IMR-90 (cell line): Measurements from ENCODE around the gene MEIG1. TPM values are rescaled to one million over a fixed set of nuclear protein-coding genes. Genes with fewer than 3 reads are reported as not detected.
A peak's percentile ranks its signal among the peaks of the same experiment; 100 is the strongest.

Experiments used
- ATAC-seq: fragments of 200-7000 bp; cut with Tn5 transposase; 2 replicates; pipeline ENCODE4 v1.9.1; 2020; ENCODE audit warnings: low read depth, mild to moderate bottlenecking, moderate library complexity
- BruUV-seq: library from RNA; stranded (reverse); fragments of 400-500 nt; replicated peaks from 2 replicates; lab custom pipeline; 2021; lab: Mats Ljungman, UMichigan
- CTCF ChIA-PET: fragments of 300-600 bp; formaldehyde crosslinking; extraction: SDS; loops from one replicate; lab custom pipeline; 2021; ENCODE audit warnings: antibody characterized with exemption; lab: Yijun Ruan, JAX
- POLR2A ChIA-PET: fragments of 300-600 bp; sonication (Branson Sonifier 250); formaldehyde crosslinking; loops from one replicate; lab custom pipeline; 2022; ENCODE audit warnings: antibody characterized with exemption; ENCODE audit not compliant: unreplicated experiment; lab: Charles Lee
- DNase-seq: peaks from one replicate; pipeline ENCODE4 v3.0.0; 2013
- H2AFZ ChIP-seq: replicated peaks from 2 replicates; pipeline ENCODE3; 2013; ENCODE audit warnings: low read length, mild to moderate bottlenecking; ENCODE audit not compliant: poor library complexity
- H2AK5ac ChIP-seq: 2 replicates; pipeline ENCODE4 v1.6.1; 2013; ENCODE audit warnings: low read depth, low read length, inconsistent platforms
- H2AK9ac ChIP-seq: replicated peaks from 2 replicates; pipeline ENCODE3; 2013; ENCODE audit warnings: mild to moderate bottlenecking, low read depth, low read length, moderate library complexity; ENCODE audit not compliant: poor library complexity
- H2BK120ac ChIP-seq: 2 replicates; pipeline ENCODE4 v1.6.1; 2013; ENCODE audit warnings: low read depth, low read length, inconsistent platforms
- H2BK15ac ChIP-seq: 3 replicates; pipeline ENCODE4 v1.6.1; 2013; ENCODE audit warnings: low read depth, low read length, inconsistent platforms
- H2BK20ac ChIP-seq: 2 replicates; pipeline ENCODE4 v1.6.1; 2013; ENCODE audit warnings: low read depth, mild to moderate bottlenecking, inconsistent platforms, low read length, moderate library complexity
- H2BK5ac ChIP-seq: 2 replicates; pipeline ENCODE4 v1.6.1; 2013; ENCODE audit warnings: mild to moderate bottlenecking, low read depth, low read length, inconsistent platforms; ENCODE audit not compliant: poor library complexity, severe bottlenecking
- H3K14ac ChIP-seq: replicated peaks from 2 replicates; pipeline ENCODE4 v1.6.1; 2013; ENCODE audit warnings: low read depth, low read length, inconsistent platforms
- H3K18ac ChIP-seq: 2 replicates; pipeline ENCODE4 v1.6.1; 2013; ENCODE audit warnings: low read depth, low read length, control low read depth
- H3K23ac ChIP-seq: 2 replicates; pipeline ENCODE4 v1.6.1; 2013; ENCODE audit warnings: low read depth, low read length, inconsistent platforms
- H3K27ac ChIP-seq: 2 replicates; pipeline ENCODE4 v1.5.1; 2013; ENCODE audit warnings: mild to moderate bottlenecking, control low read depth, low read length; ENCODE audit not compliant: insufficient read depth
- H3K27me3 ChIP-seq: 2 replicates; pipeline ENCODE4 v1.6.1; 2013; ENCODE audit warnings: low read length; ENCODE audit not compliant: control insufficient read depth, insufficient read depth
- H3K36me3 ChIP-seq: 2 replicates; pipeline ENCODE4 v1.6.1; 2013; ENCODE audit warnings: low read length, mixed read lengths; ENCODE audit not compliant: control insufficient read depth, insufficient read depth
- H3K4ac ChIP-seq: 2 replicates; pipeline ENCODE4 v1.6.1; 2013; ENCODE audit warnings: low read depth, low read length, inconsistent platforms
- H3K4me1 ChIP-seq: 2 replicates; pipeline ENCODE4 v1.6.1; 2013; ENCODE audit warnings: low read length, mixed read lengths; ENCODE audit not compliant: control insufficient read depth, insufficient read depth
- H3K4me2 ChIP-seq: 2 replicates; pipeline ENCODE4 v1.6.1; 2013; ENCODE audit warnings: low read depth, mild to moderate bottlenecking, control low read depth, low read length, moderate library complexity
- H3K4me3 ChIP-seq: 2 replicates; pipeline ENCODE4 v1.5.1; 2013; ENCODE audit warnings: low read depth, mild to moderate bottlenecking, control low read depth, low read length, moderate library complexity; ENCODE audit not compliant: insufficient read depth
- H3K56ac ChIP-seq: 2 replicates; pipeline ENCODE4 v1.6.1; 2013; ENCODE audit warnings: low read length, inconsistent platforms; ENCODE audit not compliant: insufficient read depth; ENCODE audit errors: extremely low read depth
- H3K79me1 ChIP-seq, 2 experiments: 2 replicates each; pipeline ENCODE4 v1.6.1; 2013; ENCODE audit warnings: low read length in 2 of 2, inconsistent platforms in 1 of 2, low read depth in 1 of 2
- H3K9ac ChIP-seq: 2 replicates; pipeline ENCODE4 v1.6.1; 2013; ENCODE audit warnings: low read depth, low read length, control low read depth
- H3K9me1 ChIP-seq: 2 replicates; pipeline ENCODE4 v1.6.1; 2013; ENCODE audit warnings: low read length, inconsistent platforms; ENCODE audit not compliant: insufficient read depth
- H3K9me3 ChIP-seq: 2 replicates; pipeline ENCODE4 v1.6.1; 2013; ENCODE audit warnings: low read length; ENCODE audit not compliant: control insufficient read depth, insufficient read depth
- H4K20me1 ChIP-seq: 2 replicates; pipeline ENCODE4 v1.6.1; 2013; ENCODE audit warnings: low read length, inconsistent platforms; ENCODE audit not compliant: insufficient read depth
- H4K5ac ChIP-seq: 2 replicates; pipeline ENCODE4 v1.6.1; 2013; ENCODE audit warnings: mild to moderate bottlenecking, low read depth, low read length, control low read depth
- H4K8ac ChIP-seq, 2 experiments: 2 replicates each; pipeline ENCODE4 v1.6.1; 2013; ENCODE audit warnings: low read depth in 2 of 2, low read length in 2 of 2, control low read depth in 1 of 2, inconsistent platforms in 1 of 2
- H4K91ac ChIP-seq: 2 replicates; pipeline ENCODE4 v1.6.1; 2013; ENCODE audit warnings: low read depth, low read length, inconsistent platforms; ENCODE audit not compliant: insufficient read depth
- CEBPB ChIP-seq: IDR thresholded peaks from 2 replicates; pipeline ENCODE4 v1.6.1; 2012; ENCODE audit warnings: low read depth, low read length, improper control_type of control experiment
- MAFK ChIP-seq: IDR thresholded peaks from 2 replicates; pipeline ENCODE4 v1.6.1; 2012; ENCODE audit warnings: low read depth, low read length, improper control_type of control experiment
- WGBS, 2 experiments: methylation state at CpG; one replicate each; pipeline versions ENCODE4 v1.1.5 to v1.1.7; 2013; ENCODE audit warnings: missing lambda C conversion rate in 2 of 2; ENCODE audit not compliant: insufficient read length in 1 of 2; ENCODE audit errors: extremely low coverage in 2 of 2; 5-methylcytosine and 5-hydroxymethylcytosine counted together
- dilution Hi-C: fragments of 300-500 bp; cut with HindIII; formaldehyde crosslinking; loops from one replicate; pipeline ENCODE4 v1.14.3; 2018; ENCODE audit warnings: low sequenced_read_pairs; ENCODE audit not compliant: unreplicated experiment
- in situ Hi-C: fragments of 300-500 bp; cut with MboI; formaldehyde crosslinking; loops from 3 replicates; pipeline ENCODE4 v1.14.3; 2019; ENCODE audit warnings: low sequenced_read_pairs, inconsistent platforms, mixed read lengths
- intact Hi-C: fragments of 100-400 bp; cut with micrococcal nuclease; formaldehyde crosslinking; loops from 2 replicates; pipeline ENCODE4 v1.10.0; 2022
- polyA plus RNA-seq, 3 experiments: library from polyadenylated mRNA; depleted of rRNA; stranded (reverse); fragments of >200 nt; gene quantifications; 2 replicates each; pipeline ENCODE4 v1.2.3, GENCODE V29; 2012; ENCODE audit warnings: low replicate concordance in 1 of 3
- total RNA-seq: library from RNA; depleted of rRNA; stranded (reverse); fragments of >200 nt; gene quantifications from 2 replicates; pipeline ENCODE4 v1.2.3, GENCODE V29; 2012

Gene MEIG1
- total and polyA plus RNA-seq, 2 of the 4 experiments (the other 2 are of a cell fraction): not detected

GRCh38 chr10:14925268-14925667 lies 33.9 kb upstream of the MEIG1 start:
- in situ Hi-C loops (no loop called here), dilution Hi-C loops (no loop called here), intact Hi-C loops (no loop called here)
- Histone ChIP-seq H3K4ac (no peak overlapping the region), H4K5ac (no peak overlapping the region), H2BK120ac (no peak overlapping the region), H3K56ac (no peak overlapping the region), H3K36me3 (peaks cover 38% of the 10 kb centered on the region), H2AFZ (no peak overlapping the region), H3K4me3 (no peak overlapping the region), H3K14ac (no peak overlapping the region), H4K8ac (no peak overlapping the region), H2AK9ac (no peak overlapping the region), H4K91ac (no peak overlapping the region), H2BK5ac (no peak overlapping the region), H3K18ac (no peak overlapping the region), H3K23ac (no peak overlapping the region), H3K27me3 (no peaks in the 10 kb centered on the region), H3K79me1 (peaks cover 4 to 7% of the 10 kb centered on the region in 2 experiments; a peak in 1 of 4 replicates), H2BK20ac (no peak overlapping the region), H2AK5ac (no peak overlapping the region), H3K9ac (no peak overlapping the region), H3K4me1 (no peaks in the 10 kb centered on the region), H3K27ac (no peak overlapping the region), H3K4me2 (no peak overlapping the region), H2BK15ac (no peak overlapping the region), H4K20me1 (no peaks in the 10 kb centered on the region), H3K9me1 (peaks cover 8% of the 10 kb centered on the region), H3K9me3 (no peaks in the 10 kb centered on the region)
- CTCF ChIA-PET: no interaction called here
- no peak for ATAC-seq
- POLR2A ChIA-PET: no interaction called here
- DNase-seq: no peak
- BruUV-seq: no TSS peak
- no CpG with 5 or more reads among the region's 2 CpGs for WGBS, 2 experiments
- TF ChIP-seq CEBPB: no peak
- peak; percentile 90 for TF ChIP-seq MAFK
